ENCODE data around the gene PDGFB. TPM values are rescaled to one million over a fixed set of nuclear protein-coding genes. Genes with fewer than 3 reads are reported as not detected.
A peak's percentile ranks its signal among the peaks of the same experiment; 100 is the strongest.

PDGFB gene
- total RNA-seq, 2 donors from 2014 or later = 5.9 to 10.4 TPM

- no peak overlapping the region for H3K4me3 ChIP-seq (ENCODE audit: low read length)
- H3K9me3 ChIP-seq (ENCODE audit: control insufficient read depth, low read length) = peaks cover 5% of the 10 kb centered on the region
- peaks cover 9% of the 10 kb centered on the region for H3K9me3 Mint-ChIP-seq
- no peaks in the 10 kb centered on the region for H3K4me1 ChIP-seq (ENCODE audit: control insufficient read depth, insufficient read depth, low read length)
- no peaks in the 10 kb centered on the region for H3K4me1 Mint-ChIP-seq
- H3K9ac ChIP-seq (ENCODE audit: extremely low read depth, low read length, poor library complexity, severe bottlenecking) = no peak overlapping the region
- no peak overlapping the region for H3K4me3 Mint-ChIP-seq
- 91 to 92% methylated on average over 3 to 10 of the region's 11 CpGs for WGBS, 2 experiments (ENCODE audit: insufficient coverage in 1 of 2, insufficient read length in 1 of 2)
- H3K27me3 Mint-ChIP-seq (ENCODE audit: insufficient read depth) = peaks cover 1% of the 10 kb centered on the region
- no peaks in the 10 kb centered on the region for H3K36me3 ChIP-seq (ENCODE audit: control insufficient read depth, insufficient read depth, low read length)
- no peak for DNase-seq
- no peaks in the 10 kb centered on the region for H3K27me3 ChIP-seq (ENCODE audit: control insufficient read depth, insufficient read depth, low read length, poor library complexity, severe bottlenecking)
- H3K27ac ChIP-seq (ENCODE audit: low read depth, low read length) = no peak overlapping the region
- H3K27ac Mint-ChIP-seq = no peak overlapping the region
- H3K36me3 Mint-ChIP-seq (ENCODE audit: low read depth) = no peaks in the 10 kb centered on the region
- TF ChIP-seq CTCF (conservative IDR thresholded peaks at IDR 0.05) = peak; percentile 33
These were observed 24.5 kb upstream of the PDGFB start for GRCh38 chr22:39269095-39269790.

- 86 to 88% methylated on average over 5 to 7 of the region's 7 CpGs for WGBS, 2 experiments (ENCODE audit: insufficient coverage in 1 of 2, insufficient read length in 1 of 2)
- Mint-ChIP-seq H3K27ac (no peak overlapping the region), H3K27me3 (ENCODE audit: insufficient read depth) (peaks cover 1% of the 10 kb centered on the region), H3K9me3 (peaks cover 9% of the 10 kb centered on the region), H3K4me1 (no peaks in the 10 kb centered on the region), H3K36me3 (ENCODE audit: low read depth) (no peaks in the 10 kb centered on the region), H3K4me3 (no peak overlapping the region)
- H3K9me3 ChIP-seq (ENCODE audit: control insufficient read depth, low read length) = peaks cover 5% of the 10 kb centered on the region
- H3K27me3 ChIP-seq (ENCODE audit: control insufficient read depth, insufficient read depth, low read length, poor library complexity, severe bottlenecking) = no peaks in the 10 kb centered on the region
- H3K27ac ChIP-seq (ENCODE audit: low read depth, low read length) = no peak overlapping the region
- H3K36me3 ChIP-seq (ENCODE audit: control insufficient read depth, insufficient read depth, low read length) = no peaks in the 10 kb centered on the region
- no peak for TF ChIP-seq CTCF (conservative IDR thresholded peaks at IDR 0.05)
- H3K9ac ChIP-seq (ENCODE audit: extremely low read depth, low read length, poor library complexity, severe bottlenecking) = no peak overlapping the region
- DNase-seq = no peak
- no peaks in the 10 kb centered on the region for H3K4me1 ChIP-seq (ENCODE audit: control insufficient read depth, insufficient read depth, low read length)
- no peak overlapping the region for H3K4me3 ChIP-seq (ENCODE audit: low read length)
These were observed 23.9 kb upstream of the PDGFB start for GRCh38 chr22:39268645-39269044.

GRCh38 chr22:39267974-39268373 lies 23.2 kb upstream of the PDGFB start:
- H3K9me3 Mint-ChIP-seq = peaks cover 9% of the 10 kb centered on the region
- peaks cover 1% of the 10 kb centered on the region for H3K27me3 Mint-ChIP-seq (ENCODE audit: insufficient read depth)
- WGBS, 2 experiments (ENCODE audit: insufficient coverage in 1 of 2, insufficient read length in 1 of 2) = 96 to 97% methylated on average over 6 to 8 of the region's 8 CpGs

More at GRCh38 chr22:39267974-39268373, 23.2 kb upstream of the PDGFB start:
- H3K36me3 Mint-ChIP-seq (ENCODE audit: low read depth) = no peaks in the 10 kb centered on the region
- H3K36me3 ChIP-seq (ENCODE audit: control insufficient read depth, insufficient read depth, low read length) = no peaks in the 10 kb centered on the region
- H3K4me1 ChIP-seq (ENCODE audit: control insufficient read depth, insufficient read depth, low read length) = no peaks in the 10 kb centered on the region
- H3K4me3 Mint-ChIP-seq = no peak overlapping the region
- H3K9ac ChIP-seq (ENCODE audit: extremely low read depth, low read length, poor library complexity, severe bottlenecking) = no peak overlapping the region
- no peak overlapping the region for H3K4me3 ChIP-seq (ENCODE audit: low read length)
- no peak overlapping the region for H3K27ac ChIP-seq (ENCODE audit: low read depth, low read length)
- TF ChIP-seq CTCF (conservative IDR thresholded peaks at IDR 0.05) = no peak
- H3K27me3 ChIP-seq (ENCODE audit: control insufficient read depth, insufficient read depth, low read length, poor library complexity, severe bottlenecking) = no peaks in the 10 kb centered on the region
- H3K4me1 Mint-ChIP-seq = no peaks in the 10 kb centered on the region
- no peak for DNase-seq
- H3K27ac Mint-ChIP-seq = no peak overlapping the region
- peaks cover 5% of the 10 kb centered on the region for H3K9me3 ChIP-seq (ENCODE audit: control insufficient read depth, low read length)
